Measurements from ENCODE around the gene TNS3.
A peak's percentile ranks its signal among the peaks of the same experiment; 100 is the strongest.
"Not testable (repeated sequence)": the region's sequence is repeated elsewhere in the genome, so short reads cannot be mapped to it uniquely, and the experiment has no call there.

The TNS3 gene

GRCh38 chr7:47581804-47582763 is at the start of gene TNS3:
Gene TNS3, minus strand, starts transcription at chr7:47582111. Its CDS starts 142,475 bp downstream, at chr7:47439636.
- peak; percentile 85 for DNase-seq (ENCODE audit: low read depth, low spot score)

GRCh38 chr7:47631711-47632110 is 49.8 kb upstream of the TNS3 start:
- DNase-seq (ENCODE audit: low read depth, low spot score) = no peak

GRCh38 chr7:47627580-47628283 is 45.8 kb upstream of the TNS3 start:
- DNase-seq (ENCODE audit: low read depth, low spot score) = no peak

GRCh38 chr7:47625861-47626715 is 44.2 kb upstream of the TNS3 start:
- no peak for DNase-seq (ENCODE audit: low read depth, low spot score)

- DNase-seq (ENCODE audit: low read depth, low spot score) = no peak
Observed at GRCh38 chr7:47624689-47625088, 42.8 kb upstream of the TNS3 start.

- DNase-seq (ENCODE audit: low read depth, low spot score) = peak; percentile 80
Observed at GRCh38 chr7:47622946-47623640, 41.2 kb upstream of the TNS3 start.

GRCh38 chr7:47622586-47622945 is 40.7 kb upstream of the TNS3 start:
- no peak for DNase-seq (ENCODE audit: low read depth, low spot score)

GRCh38 chr7:47621979-47622561 is 40.2 kb upstream of the TNS3 start:
- DNase-seq (ENCODE audit: low read depth, low spot score) = no peak

GRCh38 chr7:47621347-47621746 is 39.4 kb upstream of the TNS3 start:
- no peak for DNase-seq (ENCODE audit: low read depth, low spot score)

GRCh38 chr7:47619806-47620205 is 37.9 kb upstream of the TNS3 start:
- DNase-seq (ENCODE audit: low read depth, low spot score) = no peak

- DNase-seq (ENCODE audit: low read depth, low spot score) = no peak
Observed at GRCh38 chr7:47617131-47617530, 35.2 kb upstream of the TNS3 start.

GRCh38 chr7:47614450-47614849 is 32.5 kb upstream of the TNS3 start:
- DNase-seq (ENCODE audit: low read depth, low spot score) = no peak

GRCh38 chr7:47611045-47611511 is 29.2 kb upstream of the TNS3 start:
- DNase-seq (ENCODE audit: low read depth, low spot score) = no peak

GRCh38 chr7:47610506-47611044 is 28.7 kb upstream of the TNS3 start:
- peak; percentile 65 for DNase-seq (ENCODE audit: low read depth, low spot score)

- peak; percentile 82 for DNase-seq (ENCODE audit: low read depth, low spot score)
Observed at GRCh38 chr7:47609803-47610452, 28.0 kb upstream of the TNS3 start.

GRCh38 chr7:47606593-47607046 is 24.7 kb upstream of the TNS3 start:
- DNase-seq (ENCODE audit: low read depth, low spot score) = not testable (repeated sequence)

GRCh38 chr7:47605816-47606575 is 24.1 kb upstream of the TNS3 start:
- DNase-seq (ENCODE audit: low read depth, low spot score) = no peak

- DNase-seq (ENCODE audit: low read depth, low spot score) = no peak
Observed at GRCh38 chr7:47604496-47604890, 22.6 kb upstream of the TNS3 start.

Measured in astrocyte of the hippocampus (primary cell).